Astrocyte (in vitro differentiated cells and primary cell): Measurements from ENCODE around the gene MTERF4. TPM values are rescaled to one million over a fixed set of nuclear protein-coding genes. Genes with fewer than 3 reads are reported as not detected.

ENCODE experiments used
- DNase-seq: peaks from one replicate; pipeline ENCODE4 v3.0.0-alpha.2; 2010; ENCODE audit warnings: low read depth
- FAIRE-seq: peaks from 2 replicates; lab custom pipeline; 2011; peaks lifted over from hg19 to GRCh38; lab: Jason Lieb, UNC
- H2AFZ ChIP-seq: 2 replicates; pipeline ENCODE4 v1.6.0; 2012; ENCODE audit warnings: low read depth, low read length, inconsistent platforms
- H3K27ac ChIP-seq: 2 replicates; pipeline ENCODE4 v1.5.1; 2011; ENCODE audit warnings: low read depth, low read length, inconsistent platforms
- H3K27me3 ChIP-seq: 2 replicates; pipeline ENCODE4 v1.6.0; 2011; ENCODE audit warnings: low read length, inconsistent platforms; ENCODE audit not compliant: insufficient read depth
- H3K36me3 ChIP-seq: 2 replicates; pipeline ENCODE4 v1.5.1; 2011; ENCODE audit warnings: low read length, inconsistent platforms; ENCODE audit not compliant: insufficient read depth
- H3K4me1 ChIP-seq: 2 replicates; pipeline ENCODE4 v1.5.1; 2011; ENCODE audit warnings: low read length, inconsistent platforms; ENCODE audit not compliant: insufficient read depth
- H3K4me2 ChIP-seq: 2 replicates; pipeline ENCODE4 v1.6.0; 2012; ENCODE audit warnings: low read length, inconsistent platforms
- H3K4me3 ChIP-seq: 2 replicates; pipeline ENCODE4 v1.5.1; 2011; ENCODE audit warnings: low read depth, mild to moderate bottlenecking, low read length, inconsistent platforms; ENCODE audit not compliant: insufficient read depth
- H3K79me2 ChIP-seq: 2 replicates; pipeline ENCODE4 v1.6.0; 2012; ENCODE audit warnings: mild to moderate bottlenecking, low read length, inconsistent platforms; ENCODE audit not compliant: insufficient read depth
- H3K9ac ChIP-seq: 2 replicates; pipeline ENCODE4 v1.6.0; 2012; ENCODE audit warnings: mild to moderate bottlenecking, low read length, inconsistent platforms
- H3K9me3 ChIP-seq: 2 replicates; pipeline ENCODE4 v1.5.1; 2012; ENCODE audit warnings: low read depth, mild to moderate bottlenecking, low read length, inconsistent platforms; ENCODE audit not compliant: insufficient read depth
- H4K20me1 ChIP-seq: 2 replicates; pipeline ENCODE4 v1.6.0; 2012; ENCODE audit warnings: low read length, inconsistent platforms; ENCODE audit not compliant: insufficient read depth
- H3K27ac Mint-ChIP-seq: one replicate; pipeline ENCODE4 v1.8.0; 2021; ENCODE audit warnings: mild to moderate bottlenecking, mixed read lengths; ENCODE audit not compliant: unreplicated experiment
- H3K27me3 Mint-ChIP-seq: one replicate; pipeline ENCODE4 v1.8.0; 2021; ENCODE audit warnings: low read depth, mixed read lengths; ENCODE audit not compliant: unreplicated experiment
- H3K36me3 Mint-ChIP-seq: one replicate; pipeline ENCODE4 v1.8.0; 2021; ENCODE audit warnings: low read depth, mixed read lengths; ENCODE audit not compliant: unreplicated experiment
- H3K4me1 Mint-ChIP-seq: one replicate; pipeline ENCODE4 v1.8.0; 2021; ENCODE audit warnings: low read depth, mixed read lengths; ENCODE audit not compliant: unreplicated experiment
- H3K4me3 Mint-ChIP-seq: one replicate; pipeline ENCODE4 v1.8.0; 2021; ENCODE audit warnings: mild to moderate bottlenecking, moderate library complexity, mixed read lengths; ENCODE audit not compliant: unreplicated experiment
- H3K9me3 Mint-ChIP-seq: one replicate; pipeline ENCODE4 v1.8.0; 2021; ENCODE audit warnings: mild to moderate bottlenecking, mixed read lengths; ENCODE audit not compliant: unreplicated experiment
- EZH2 ChIP-seq: IDR thresholded peaks from 2 replicates; pipeline ENCODE4 v1.6.1; 2012; ENCODE audit warnings: mild to moderate bottlenecking, low read length, inconsistent platforms; ENCODE audit not compliant: insufficient read depth
- total RNA-seq: library from RNA; stranded (reverse); gene quantifications from 2 replicates; pipeline ENCODE4 v1.2.1, GENCODE V29; 2021
- TF ChIP-seq, protein P1 (sequence below): IDR thresholded peaks from 2 replicates; pipeline ENCODE4 v1.5.1; 2011; ENCODE audit warnings: low read depth, mild to moderate bottlenecking, inconsistent platforms, low read length, moderate library complexity; ENCODE audit not compliant: insufficient read depth

MTERF4 gene
- total RNA-seq, 1 donor from 2014 or later, result 26.3 TPM

GRCh38 chr2:241136191-241136590 is 34.1 kb upstream of the MTERF4 start:
- Histone ChIP-seq H3K27ac (no peak overlapping the region), H4K20me1 (no peaks in the 10 kb centered on the region), H3K9me3 (no peaks in the 10 kb centered on the region), H3K4me2 (no peak overlapping the region), H3K9ac (no peak overlapping the region), H3K4me1 (no peaks in the 10 kb centered on the region), H3K79me2 (no peaks in the 10 kb centered on the region), H3K27me3 (no peaks in the 10 kb centered on the region), H3K36me3 (no peaks in the 10 kb centered on the region), H2AFZ (no peak overlapping the region), H3K4me3 (no peak overlapping the region)
- Mint-ChIP-seq H3K4me1 (peaks cover 4% of the 10 kb centered on the region), H3K27ac (no peak overlapping the region), H3K9me3 (no peaks in the 10 kb centered on the region), H3K36me3 (no peaks in the 10 kb centered on the region), H3K27me3 (peaks cover 19% of the 10 kb centered on the region), H3K4me3 (no peak overlapping the region)
- TF ChIP-seq EZH2, result no peak
- TF ChIP-seq, protein P1, sequence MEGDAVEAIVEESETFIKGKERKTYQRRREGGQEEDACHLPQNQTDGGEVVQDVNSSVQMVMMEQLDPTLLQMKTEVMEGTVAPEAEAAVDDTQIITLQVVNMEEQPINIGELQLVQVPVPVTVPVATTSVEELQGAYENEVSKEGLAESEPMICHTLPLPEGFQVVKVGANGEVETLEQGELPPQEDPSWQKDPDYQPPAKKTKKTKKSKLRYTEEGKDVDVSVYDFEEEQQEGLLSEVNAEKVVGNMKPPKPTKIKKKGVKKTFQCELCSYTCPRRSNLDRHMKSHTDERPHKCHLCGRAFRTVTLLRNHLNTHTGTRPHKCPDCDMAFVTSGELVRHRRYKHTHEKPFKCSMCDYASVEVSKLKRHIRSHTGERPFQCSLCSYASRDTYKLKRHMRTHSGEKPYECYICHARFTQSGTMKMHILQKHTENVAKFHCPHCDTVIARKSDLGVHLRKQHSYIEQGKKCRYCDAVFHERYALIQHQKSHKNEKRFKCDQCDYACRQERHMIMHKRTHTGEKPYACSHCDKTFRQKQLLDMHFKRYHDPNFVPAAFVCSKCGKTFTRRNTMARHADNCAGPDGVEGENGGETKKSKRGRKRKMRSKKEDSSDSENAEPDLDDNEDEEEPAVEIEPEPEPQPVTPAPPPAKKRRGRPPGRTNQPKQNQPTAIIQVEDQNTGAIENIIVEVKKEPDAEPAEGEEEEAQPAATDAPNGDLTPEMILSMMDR, result no peak
- FAIRE-seq, result no peak
- DNase-seq, result no peak

DNA sequence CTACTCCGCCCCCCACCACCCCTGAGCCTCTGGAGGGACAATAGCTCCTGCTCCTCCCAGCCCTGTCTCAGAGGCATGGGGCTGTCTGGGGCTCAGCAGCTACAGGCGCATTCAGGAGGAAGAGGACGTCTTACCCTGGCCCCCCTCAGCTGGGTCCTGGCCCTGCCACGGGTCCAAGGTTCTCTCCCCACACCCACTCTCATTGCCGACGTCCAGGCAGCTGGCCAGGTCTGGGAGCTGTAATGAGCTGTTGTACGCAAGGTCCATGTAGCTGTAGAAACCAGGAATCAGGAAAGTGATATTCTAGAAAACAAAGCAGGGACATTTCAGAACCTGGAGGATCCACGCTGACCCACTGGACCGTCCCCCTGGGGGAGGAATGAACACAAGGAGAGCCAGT is 33.6 kb upstream of the MTERF4 start:
- peaks cover 18% of the 10 kb centered on the region for H3K27me3 Mint-ChIP-seq
- H3K4me3 Mint-ChIP-seq, result no peak overlapping the region
- H3K9me3 Mint-ChIP-seq, result no peaks in the 10 kb centered on the region
- peaks cover 4% of the 10 kb centered on the region for H3K4me1 Mint-ChIP-seq
- H3K4me3 ChIP-seq, result no peak overlapping the region
- no peaks in the 10 kb centered on the region for H3K27me3 ChIP-seq
- no peak for DNase-seq
- no peak overlapping the region for H2AFZ ChIP-seq
- H3K36me3 ChIP-seq, result no peaks in the 10 kb centered on the region
- H3K9me3 ChIP-seq, result no peaks in the 10 kb centered on the region
- no peaks in the 10 kb centered on the region for H4K20me1 ChIP-seq
- H3K9ac ChIP-seq, result no peak overlapping the region
- H3K36me3 Mint-ChIP-seq, result no peaks in the 10 kb centered on the region
- TF ChIP-seq EZH2, result no peak
- TF ChIP-seq, protein P1, result no peak
- H3K79me2 ChIP-seq, result no peaks in the 10 kb centered on the region
- no peak overlapping the region for H3K4me2 ChIP-seq
- no peak for FAIRE-seq
- H3K27ac Mint-ChIP-seq, result no peak overlapping the region
- H3K27ac ChIP-seq, result no peak overlapping the region
- H3K4me1 ChIP-seq, result no peaks in the 10 kb centered on the region

DNA sequence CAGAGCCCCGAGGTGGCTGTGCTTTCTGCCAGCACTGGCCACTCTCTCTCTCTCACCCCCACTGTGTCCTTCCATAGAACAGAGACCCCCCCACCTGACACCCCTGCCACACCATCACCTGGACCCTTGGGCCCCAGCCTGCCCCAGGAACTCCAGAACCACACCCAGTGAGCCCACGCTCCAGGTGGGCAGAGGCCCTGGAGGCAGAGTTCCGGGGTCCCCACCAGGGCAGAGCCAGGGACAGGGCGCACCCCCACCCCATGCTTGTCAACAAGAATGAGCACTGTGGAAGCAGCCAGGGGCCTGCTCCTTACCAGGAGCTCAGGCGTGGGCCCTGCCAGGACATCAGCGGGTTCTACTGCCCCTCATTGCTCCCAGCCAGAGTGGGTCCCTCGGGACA is 32.6 kb upstream of the MTERF4 start:
- DNase-seq (no peak), FAIRE-seq (no peak)
- peaks cover 16% of the 10 kb centered on the region for H3K27me3 Mint-ChIP-seq
- no peak overlapping the region for H3K27ac ChIP-seq
- TF ChIP-seq, protein P1, result no peak
- no peak for TF ChIP-seq EZH2
- H3K27me3 ChIP-seq, result no peaks in the 10 kb centered on the region
- H3K4me3 Mint-ChIP-seq, result no peak overlapping the region
- H3K9me3 ChIP-seq, result no peaks in the 10 kb centered on the region
- H3K79me2 ChIP-seq, result no peaks in the 10 kb centered on the region
- H3K4me1 ChIP-seq, result no peaks in the 10 kb centered on the region
- no peak overlapping the region for H3K9ac ChIP-seq
- no peak overlapping the region for H2AFZ ChIP-seq
- no peaks in the 10 kb centered on the region for H4K20me1 ChIP-seq
- no peaks in the 10 kb centered on the region for H3K9me3 Mint-ChIP-seq
- no peak overlapping the region for H3K4me3 ChIP-seq
- no peak overlapping the region for H3K27ac Mint-ChIP-seq
- H3K4me1 Mint-ChIP-seq, result peaks cover 4% of the 10 kb centered on the region
- H3K36me3 ChIP-seq, result no peaks in the 10 kb centered on the region
- no peak overlapping the region for H3K4me2 ChIP-seq
- no peaks in the 10 kb centered on the region for H3K36me3 Mint-ChIP-seq
